ENCODE measurements around the gene NT5C1A.

- TF ChIP-seq CTCF (IDR thresholded peaks at IDR 0.05) (no peak), EZH2 (IDR thresholded peaks at IDR 0.05; ENCODE audit: borderline replicate concordance, insufficient read depth, low read depth, low read length, poor library complexity, severe bottlenecking) (no peak)
Measured at GRCh38 chr1:39671793-39672550, at the start of gene NT5C1A.
